Activated CD4-positive, alpha-beta T cell treated with anti-CD3 and anti-CD28 coated beads for 36 hours (primary cell): ENCODE measurements around the gene GCN1. TPM values are rescaled to one million over a fixed set of nuclear protein-coding genes. Genes with fewer than 3 reads are reported as not detected.

Experiments used
- ATAC-seq: fragments of 200-7000 bp; cut with Tn5 transposase; one replicate; pipeline ENCODE4 v1.10.0; 2021; ENCODE audit warnings: mild to moderate bottlenecking, moderate library complexity
- CTCF ChIA-PET: fragments of 350-600 bp; sonication (Branson Sonifier 250); formaldehyde crosslinking; loops from one replicate; lab custom pipeline; 2021; ENCODE audit warnings: antibody characterized with exemption; lab: Charles Lee
- POLR2A ChIA-PET: fragments of 350-600 bp; sonication (Branson Sonifier 250); formaldehyde crosslinking; loops from one replicate; lab custom pipeline; 2021; ENCODE audit warnings: antibody characterized with exemption, inconsistent platforms; lab: Charles Lee
- DNase-seq: peaks from one replicate; pipeline ENCODE4 v3.0.0-alpha.2; 2020
- H3K27ac Mint-ChIP-seq: one replicate; pipeline ENCODE4 v1.8.0; 2021; ENCODE audit warnings: mixed read lengths
- H3K27me3 Mint-ChIP-seq: one replicate; pipeline ENCODE4 v1.8.0; 2021; ENCODE audit warnings: mixed read lengths
- H3K36me3 Mint-ChIP-seq: one replicate; pipeline ENCODE4 v1.8.0; 2021; ENCODE audit warnings: low read depth, mixed read lengths
- H3K4me1 Mint-ChIP-seq: one replicate; pipeline ENCODE4 v1.8.0; 2021; ENCODE audit warnings: mixed read lengths
- H3K4me3 Mint-ChIP-seq: one replicate; pipeline ENCODE4 v1.8.0; 2021; ENCODE audit warnings: mild to moderate bottlenecking, moderate library complexity, mixed read lengths
- H3K9me3 Mint-ChIP-seq: one replicate; pipeline ENCODE4 v1.8.0; 2021; ENCODE audit warnings: low read depth, mixed read lengths
- intact Hi-C, 2 experiments: fragments of 100-400 bp; cut with DNase I in 1 of 2; cut with micrococcal nuclease in 1 of 2; formaldehyde crosslinking; loops; one replicate each; pipeline versions ENCODE4 v1.14.2 to v1.15.1; 2022 to 2024; cut with DNase I, micrococcal nuclease
- total RNA-seq, 2 experiments: library from RNA; stranded (reverse); gene quantifications; one replicate each; pipeline ENCODE4 v1.2.3, GENCODE V29; 2021

Gene GCN1
- total RNA-seq, 2 experiments from 2014 or later = 125 to 139 TPM

GRCh38 chr12:120118321-120119061 is 76.0 kb downstream of the GCN1 start:
- ATAC-seq (no peak), DNase-seq (no peak)
- Mint-ChIP-seq H3K9me3 (no peaks in the 10 kb centered on the region), H3K27me3 (no peaks in the 10 kb centered on the region), H3K27ac (peak overlapping the region; percentile 87), H3K4me1 (peaks cover 74% of the 10 kb centered on the region), H3K36me3 (peaks cover 25% of the 10 kb centered on the region), H3K4me3 (peak overlapping the region; percentile 85)
- CTCF ChIA-PET = interaction anchor here (0.5 to 2.3 kb wide), 8 partner anchors 8 to 110 kb away, joined by 3 to 14 read pairs (median 4); partner anchors contain the start of gene RPLP0
- POLR2A ChIA-PET = interaction anchor here (1.0 to 7.4 kb wide), 8 partner anchors 11 to 173 kb away, joined by 3 to 88 read pairs (median 18); partner anchors contain the start of genes RNU4-1, RNU4-2 and RPLP0
- intact Hi-C loops = loop anchor here (1.0 to 5.0 kb wide), 5 partner anchors 31 to 1741 kb away; partner anchors contain the start of genes PXN (in 1 of the 2), RNU4-1 (in 1 of the 2), RNU4-2 (in 1 of the 2) and SUDS3 (in 1 of the 2)

- DNase-seq (no peak), ATAC-seq (no peak)
- no peaks in the 10 kb centered on the region for H3K9me3 Mint-ChIP-seq
- peaks cover 72% of the 10 kb centered on the region for H3K4me1 Mint-ChIP-seq
- peaks cover 28% of the 10 kb centered on the region for H3K36me3 Mint-ChIP-seq
- peak overlapping the region; percentile 85 for H3K4me3 Mint-ChIP-seq
- POLR2A ChIA-PET = interaction anchor here (0.7 to 7.4 kb wide), 10 partner anchors 12 to 175 kb away, joined by 3 to 88 read pairs (median 12); partner anchors contain the start of genes BICDL1, RNU4-1, RNU4-2 and RPLP0
- CTCF ChIA-PET = interaction anchor here (0.6 to 2.3 kb wide), 9 partner anchors 8 to 395 kb away, joined by 3 to 14 read pairs (median 4); partner anchors contain the start of gene RPLP0
- peak overlapping the region; percentile 87 for H3K27ac Mint-ChIP-seq
- H3K27me3 Mint-ChIP-seq = no peaks in the 10 kb centered on the region
- intact Hi-C loops = loop anchor here (2.0 to 5.0 kb wide), 7 partner anchors 83 to 1741 kb away; partner anchors contain the start of genes RNU4-1 (in 2 of the 2), BICDL1 (in 1 of the 2), PXN (in 1 of the 2) and RNU4-2 (in 1 of the 2)
Measured at GRCh38 chr12:120117961-120118320, 76.6 kb downstream of the GCN1 start.

GRCh38 chr12:120116792-120117651 is 77.5 kb downstream of the GCN1 start:
- Mint-ChIP-seq H3K36me3 (peaks cover 34% of the 10 kb centered on the region), H3K4me1 (peaks cover 77% of the 10 kb centered on the region), H3K27me3 (no peaks in the 10 kb centered on the region), H3K4me3 (peak overlapping the region; percentile 85), H3K9me3 (no peaks in the 10 kb centered on the region), H3K27ac (peak overlapping the region; percentile 87)
- ATAC-seq = peak; percentile 68
- DNase-seq = peak; percentile 99
- ChIA-PET CTCF (interaction anchor here (0.6 to 2.3 kb wide), 10 partner anchors 9 to 394 kb away, joined by 3 to 14 read pairs (median 3); partner anchors contain the start of gene RPLP0), POLR2A (interaction anchor here (0.6 to 7.4 kb wide), 13 partner anchors 9 to 176 kb away, joined by 3 to 88 read pairs (median 6); partner anchors contain the start of genes BICDL1, RNU4-1, RNU4-2 and RPLP0)
- intact Hi-C loops = loop anchor here (1.0 to 5.0 kb wide), 12 partner anchors 30 to 1740 kb away; partner anchors contain the start of genes RNU4-1 (in 2 of the 2), RPLP0 (in 2 of the 2), BICDL1 (in 1 of the 2) and CIT (in 1 of the 2)

GRCh38 chr12:120116441-120116791 is 78.1 kb downstream of the GCN1 start, which contains the start of gene RAB35:
Gene RAB35, minus strand, starts transcription at chr12:120116753. Its CDS starts 103 bp downstream, at chr12:120116650.
- intact Hi-C loops = loop anchor here (1.0 to 5.0 kb wide), 12 partner anchors 29 to 1739 kb away; partner anchors contain the start of genes RNU4-1 (in 2 of the 2), RPLP0 (in 2 of the 2), BICDL1 (in 1 of the 2) and CIT (in 1 of the 2)
- no peaks in the 10 kb centered on the region for H3K9me3 Mint-ChIP-seq
- no peaks in the 10 kb centered on the region for H3K27me3 Mint-ChIP-seq
- POLR2A ChIA-PET = interaction anchor here (1.0 to 7.4 kb wide), 9 partner anchors 10 to 176 kb away, joined by 3 to 88 read pairs (median 14); partner anchors contain the start of genes BICDL1, RNU4-1, RNU4-2 and RPLP0
- no peak for DNase-seq
- peaks cover 34% of the 10 kb centered on the region for H3K36me3 Mint-ChIP-seq
- H3K4me3 Mint-ChIP-seq = peak within 1 kb of the TSS; percentile 92
- peak within 1 kb of the TSS; percentile 95 for H3K27ac Mint-ChIP-seq
- CTCF ChIA-PET = interaction anchor here (1.0 to 2.3 kb wide), 6 partner anchors 10 to 112 kb away, joined by 3 to 14 read pairs (median 5); partner anchors contain the start of gene RPLP0
- peaks cover 74% of the 10 kb centered on the region for H3K4me1 Mint-ChIP-seq
- ATAC-seq = no peak

- no peak for ATAC-seq
- peaks cover 34% of the 10 kb centered on the region for H3K36me3 Mint-ChIP-seq
- H3K27ac Mint-ChIP-seq = peak overlapping the region; percentile 95
- intact Hi-C loops = loop anchor here (1.0 to 5.0 kb wide), 12 partner anchors 29 to 1739 kb away; partner anchors contain the start of genes RNU4-1 (in 2 of the 2), RPLP0 (in 2 of the 2), BICDL1 (in 1 of the 2) and CIT (in 1 of the 2)
- CTCF ChIA-PET = interaction anchor here (0.6 to 1.3 kb wide), 3 partner anchors 15 to 127 kb away, joined by 3 read pairs; partner anchors contain the start of gene BICDL1
- H3K4me1 Mint-ChIP-seq = peaks cover 74% of the 10 kb centered on the region
- POLR2A ChIA-PET = interaction anchor here (1.0 to 4.6 kb wide), 5 partner anchors 10 to 175 kb away, joined by 3 to 49 read pairs (median 7); partner anchors contain the start of genes BICDL1 and RNU4-2
- peak; percentile 69 for DNase-seq
- no peaks in the 10 kb centered on the region for H3K9me3 Mint-ChIP-seq
- no peaks in the 10 kb centered on the region for H3K27me3 Mint-ChIP-seq
- H3K4me3 Mint-ChIP-seq = peak overlapping the region; percentile 92
Measured at GRCh38 chr12:120115692-120116440, 78.6 kb downstream of the GCN1 start.

- intact Hi-C loops = loop anchor here (5.0 kb wide), 2 partner anchors 177 to 1738 kb away; partner anchors contain the start of genes RNU4-1 (in 1 of the 2), RNU4-2 (in 1 of the 2) and SUDS3 (in 1 of the 2)
- Mint-ChIP-seq H3K4me3 (peak overlapping the region; percentile 92), H3K27me3 (no peaks in the 10 kb centered on the region), H3K27ac (peak overlapping the region; percentile 95), H3K36me3 (peaks cover 34% of the 10 kb centered on the region), H3K9me3 (no peaks in the 10 kb centered on the region), H3K4me1 (peaks cover 73% of the 10 kb centered on the region)
- ChIA-PET POLR2A (interaction anchor here (0.8 to 1.6 kb wide), 5 partner anchors 11 to 176 kb away, joined by 3 to 8 read pairs (median 4); partner anchors contain the start of genes BICDL1, RNU4-2 and RPLP0), CTCF (interaction anchor here (1.3 kb wide), 1 partner anchor 15 kb away, joined by 3 read pairs; no protein-coding TSS in a partner anchor)
- DNase-seq (no peak), ATAC-seq (no peak)
Measured at GRCh38 chr12:120115066-120115465, 79.4 kb downstream of the GCN1 start.

GRCh38 chr12:120110550-120111501 is 83.7 kb downstream of the GCN1 start:
- Mint-ChIP-seq H3K4me1 (peaks cover 59% of the 10 kb centered on the region), H3K4me3 (peak overlapping the region; percentile 57), H3K9me3 (no peaks in the 10 kb centered on the region), H3K27me3 (no peaks in the 10 kb centered on the region), H3K36me3 (peaks cover 37% of the 10 kb centered on the region), H3K27ac (peak overlapping the region; percentile 82)
- intact Hi-C loops = no loop called here
- CTCF ChIA-PET = interaction anchor here (0.6 to 1.4 kb wide), 2 partner anchors 9 to 61 kb away, joined by 3 to 7 read pairs; no protein-coding TSS in a partner anchor
- DNase-seq (peak; percentile 69), ATAC-seq (peak; percentile 91)
- POLR2A ChIA-PET = no interaction called here

GRCh38 chr12:120109570-120110267 is 84.8 kb downstream of the GCN1 start:
- Mint-ChIP-seq H3K27me3 (no peaks in the 10 kb centered on the region), H3K36me3 (peaks cover 38% of the 10 kb centered on the region), H3K4me1 (peaks cover 50% of the 10 kb centered on the region), H3K27ac (peak overlapping the region; percentile 60), H3K4me3 (no peak overlapping the region), H3K9me3 (no peaks in the 10 kb centered on the region)
- ATAC-seq = no peak
- ChIA-PET CTCF (interaction anchor here (1.4 kb wide), 1 partner anchor 10 kb away, joined by 7 read pairs; no protein-coding TSS in a partner anchor), POLR2A (interaction anchor here (0.6 kb wide), 2 partner anchors 10 kb away, joined by 3 read pairs; no protein-coding TSS in a partner anchor)
- intact Hi-C loops = no loop called here
- no peak for DNase-seq
